ENCODE measurements around the gene KLHL40.

DNA sequence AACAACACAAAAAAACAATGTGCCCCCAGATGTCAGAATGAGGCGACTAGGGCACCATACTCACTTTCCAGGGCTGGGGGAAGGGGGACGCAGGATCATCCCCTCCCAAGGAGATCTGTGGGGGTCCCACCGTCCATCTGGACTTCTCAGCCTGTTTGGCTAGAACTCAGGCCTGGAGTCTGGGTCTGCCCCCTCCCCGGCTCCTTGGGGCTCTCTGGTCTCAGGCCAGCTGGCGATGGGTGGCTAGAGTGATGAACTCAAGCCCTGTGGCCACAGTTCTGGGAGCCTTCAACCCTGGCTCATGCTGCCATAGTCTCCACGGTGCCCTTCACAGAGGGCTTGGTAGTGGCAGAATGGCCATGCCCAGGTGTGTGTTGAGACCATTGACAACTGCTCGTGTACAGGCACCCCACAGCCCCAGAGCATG lies 18.2 kb upstream of the KLHL40 start:
- TF ChIP-seq, protein P1, sequence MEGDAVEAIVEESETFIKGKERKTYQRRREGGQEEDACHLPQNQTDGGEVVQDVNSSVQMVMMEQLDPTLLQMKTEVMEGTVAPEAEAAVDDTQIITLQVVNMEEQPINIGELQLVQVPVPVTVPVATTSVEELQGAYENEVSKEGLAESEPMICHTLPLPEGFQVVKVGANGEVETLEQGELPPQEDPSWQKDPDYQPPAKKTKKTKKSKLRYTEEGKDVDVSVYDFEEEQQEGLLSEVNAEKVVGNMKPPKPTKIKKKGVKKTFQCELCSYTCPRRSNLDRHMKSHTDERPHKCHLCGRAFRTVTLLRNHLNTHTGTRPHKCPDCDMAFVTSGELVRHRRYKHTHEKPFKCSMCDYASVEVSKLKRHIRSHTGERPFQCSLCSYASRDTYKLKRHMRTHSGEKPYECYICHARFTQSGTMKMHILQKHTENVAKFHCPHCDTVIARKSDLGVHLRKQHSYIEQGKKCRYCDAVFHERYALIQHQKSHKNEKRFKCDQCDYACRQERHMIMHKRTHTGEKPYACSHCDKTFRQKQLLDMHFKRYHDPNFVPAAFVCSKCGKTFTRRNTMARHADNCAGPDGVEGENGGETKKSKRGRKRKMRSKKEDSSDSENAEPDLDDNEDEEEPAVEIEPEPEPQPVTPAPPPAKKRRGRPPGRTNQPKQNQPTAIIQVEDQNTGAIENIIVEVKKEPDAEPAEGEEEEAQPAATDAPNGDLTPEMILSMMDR (IDR thresholded peaks at IDR 0.05), result no peak
- TF ChIP-seq POLR2A (IDR thresholded peaks at IDR 0.05) (no peak), EP300 (IDR thresholded peaks at IDR 0.05) (no peak)
